ENCODE results near the gene RNF44.

DNA sequence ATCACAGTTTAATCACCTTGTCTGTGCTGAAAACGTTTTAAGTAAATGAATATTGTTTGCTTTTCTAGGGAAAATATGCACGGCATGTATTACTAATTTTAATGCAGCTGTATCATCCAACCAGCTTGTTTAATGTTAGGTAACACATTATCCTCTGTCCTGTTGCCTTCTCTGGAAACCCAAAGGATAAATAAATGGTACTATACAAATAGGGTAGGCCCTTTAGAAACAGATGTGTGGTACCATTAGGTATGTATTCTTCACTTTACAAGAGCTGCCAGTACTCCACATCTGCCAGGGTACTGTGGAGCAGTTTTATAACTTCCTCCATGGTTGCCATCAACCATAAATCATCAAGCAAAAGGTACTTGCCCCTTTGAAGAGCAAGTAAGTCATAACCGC is 46.1 kb downstream of the RNF44 start:
- TF ChIP-seq, protein P1, sequence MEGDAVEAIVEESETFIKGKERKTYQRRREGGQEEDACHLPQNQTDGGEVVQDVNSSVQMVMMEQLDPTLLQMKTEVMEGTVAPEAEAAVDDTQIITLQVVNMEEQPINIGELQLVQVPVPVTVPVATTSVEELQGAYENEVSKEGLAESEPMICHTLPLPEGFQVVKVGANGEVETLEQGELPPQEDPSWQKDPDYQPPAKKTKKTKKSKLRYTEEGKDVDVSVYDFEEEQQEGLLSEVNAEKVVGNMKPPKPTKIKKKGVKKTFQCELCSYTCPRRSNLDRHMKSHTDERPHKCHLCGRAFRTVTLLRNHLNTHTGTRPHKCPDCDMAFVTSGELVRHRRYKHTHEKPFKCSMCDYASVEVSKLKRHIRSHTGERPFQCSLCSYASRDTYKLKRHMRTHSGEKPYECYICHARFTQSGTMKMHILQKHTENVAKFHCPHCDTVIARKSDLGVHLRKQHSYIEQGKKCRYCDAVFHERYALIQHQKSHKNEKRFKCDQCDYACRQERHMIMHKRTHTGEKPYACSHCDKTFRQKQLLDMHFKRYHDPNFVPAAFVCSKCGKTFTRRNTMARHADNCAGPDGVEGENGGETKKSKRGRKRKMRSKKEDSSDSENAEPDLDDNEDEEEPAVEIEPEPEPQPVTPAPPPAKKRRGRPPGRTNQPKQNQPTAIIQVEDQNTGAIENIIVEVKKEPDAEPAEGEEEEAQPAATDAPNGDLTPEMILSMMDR (IDR thresholded peaks at IDR 0.05; ENCODE audit: poor library complexity) = no peak
- TF ChIP-seq EZH2phosphoT487 (IDR thresholded peaks at IDR 0.05; ENCODE audit: low read depth, severe bottlenecking, unreplicated experiment) (no peak), EZH2 (IDR thresholded peaks at IDR 0.05; ENCODE audit: borderline replicate concordance) (no peak)

Measured in hepatocyte (in vitro differentiated cells).